HuH-7.5 (cell line): Measurements from ENCODE around the gene ICAM5.
"Not testable (repeated sequence)": the region's sequence is repeated elsewhere in the genome, so short reads cannot be mapped to it uniquely, and the experiment has no call there.

Source experiments
- DNase-seq: peaks from one replicate; pipeline ENCODE4 v3.0.0; 2011; ENCODE audit warnings: low spot score

Gene ICAM5

GRCh38 chr19:10270616-10271394, 18.9 kb upstream of the ICAM5 start, which contains the start of gene ICAM1:
TSS of gene ICAM1 (plus strand) at chr19:10271120. CDS start at chr19:10271160, 40 bp downstream.
- peak; percentile 79 for DNase-seq

GRCh38 chr19:10271543-10272086, 18.1 kb upstream of the ICAM5 start:
- DNase-seq, result no peak

GRCh38 chr19:10274589-10274988, 15.2 kb upstream of the ICAM5 start:
- DNase-seq, result no peak

- DNase-seq, result no peak
Measured at GRCh38 chr19:10277795-10278589, 11.8 kb upstream of the ICAM5 start.

GRCh38 chr19:10278935-10279334, 10.8 kb upstream of the ICAM5 start:
- DNase-seq, result no peak

GRCh38 chr19:10279737-10280442, 9.9 kb upstream of the ICAM5 start:
- DNase-seq, result no peak

- not testable (repeated sequence) for DNase-seq
Measured at GRCh38 chr19:10282043-10282442, 7.7 kb upstream of the ICAM5 start.

GRCh38 chr19:10283301-10284064, 6.3 kb upstream of the ICAM5 start:
- DNase-seq, result no peak

GRCh38 chr19:10284065-10284959, 5.4 kb upstream of the ICAM5 start:
- DNase-seq, result no peak

- no peak for DNase-seq
Measured at GRCh38 chr19:10284960-10285278, 4.8 kb upstream of the ICAM5 start.

GRCh38 chr19:10285393-10285792, 4.4 kb upstream of the ICAM5 start:
- no peak for DNase-seq

- DNase-seq, result no peak
Measured at GRCh38 chr19:10286803-10287737, 2.7 kb upstream of the ICAM5 start, which contains the start of gene ICAM4. TSS of gene ICAM4 (plus strand) at chr19:10286955. CDS start at chr19:10287013, 58 bp downstream.

GRCh38 chr19:10288662-10289166, 1.0 kb upstream of the ICAM5 start:
- DNase-seq, result peak; percentile 97

GRCh38 chr19:10289167-10289835, 451 bp upstream of the ICAM5 start:
- DNase-seq, result peak; percentile 86

- DNase-seq, result peak; percentile 40
Measured at GRCh38 chr19:10290357-10290875, 664 bp downstream of the ICAM5 start.

GRCh38 chr19:10290876-10291553, 1.3 kb downstream of the ICAM5 start:
- peak; percentile 89 for DNase-seq

- DNase-seq, result no peak
Measured at GRCh38 chr19:10291554-10292205, 1.9 kb downstream of the ICAM5 start.
